Activated CD4-positive, alpha-beta memory T cell treated with anti-CD3 and anti-CD28 coated beads for 36 hours (primary cell): ENCODE data around the gene TNNT3. TPM values are rescaled to one million over a fixed set of nuclear protein-coding genes. Genes with fewer than 3 reads are reported as not detected.

ENCODE experiments used
- CTCF ChIA-PET: fragments of 350-600 bp; sonication (Branson Sonifier 250); formaldehyde crosslinking; loops from one replicate; lab custom pipeline; 2021; ENCODE audit warnings: antibody characterized with exemption, inconsistent platforms; lab: Charles Lee
- POLR2A ChIA-PET: fragments of 350-600 bp; sonication (Branson Sonifier 250); formaldehyde crosslinking; loops from one replicate; lab custom pipeline; 2021; ENCODE audit warnings: antibody characterized with exemption; lab: Charles Lee
- DNase-seq: peaks from one replicate; pipeline ENCODE4 v3.0.0-alpha.2; 2020
- H3K27ac Mint-ChIP-seq: one replicate; pipeline ENCODE4 v1.8.0; 2021; ENCODE audit warnings: mixed read lengths
- H3K27me3 Mint-ChIP-seq: one replicate; pipeline ENCODE4 v1.8.0; 2021; ENCODE audit warnings: mixed read lengths
- H3K36me3 Mint-ChIP-seq: one replicate; pipeline ENCODE4 v1.8.0; 2021; ENCODE audit warnings: mixed read lengths
- H3K4me1 Mint-ChIP-seq: one replicate; pipeline ENCODE4 v1.8.0; 2021; ENCODE audit warnings: low read depth, mixed read lengths
- H3K4me3 Mint-ChIP-seq: one replicate; pipeline ENCODE4 v1.8.0; 2021; ENCODE audit warnings: mild to moderate bottlenecking, mixed read lengths
- H3K9me3 Mint-ChIP-seq: one replicate; pipeline ENCODE4 v1.8.0; 2021; ENCODE audit warnings: mixed read lengths
- intact Hi-C: fragments of 100-400 bp; cut with micrococcal nuclease; formaldehyde crosslinking; loops from one replicate; pipeline ENCODE4 v1.15.1; 2023
- total RNA-seq, 2 experiments: library from RNA; stranded (reverse); gene quantifications; one replicate each; pipeline ENCODE4 v1.2.3, GENCODE V29; 2021

The TNNT3 gene
- total RNA-seq, 2 experiments from 2014 or later = 6.0 to 6.8 TPM

- no peak overlapping the region for H3K4me3 Mint-ChIP-seq
- no peaks in the 10 kb centered on the region for H3K9me3 Mint-ChIP-seq
- DNase-seq = no peak
- ChIA-PET CTCF (no interaction called here), POLR2A (no interaction called here)
- peaks cover 2% of the 10 kb centered on the region for H3K4me1 Mint-ChIP-seq
- intact Hi-C loops = no loop called here
- peaks cover 4% of the 10 kb centered on the region for H3K27me3 Mint-ChIP-seq
- no peak overlapping the region for H3K27ac Mint-ChIP-seq
- H3K36me3 Mint-ChIP-seq = no peaks in the 10 kb centered on the region
These were observed 7.7 kb downstream of the TNNT3 start for GRCh38 chr11:1927026-1927847.

- Mint-ChIP-seq H3K27me3 (peaks cover 4% of the 10 kb centered on the region), H3K4me1 (peaks cover 2% of the 10 kb centered on the region), H3K4me3 (no peak overlapping the region), H3K9me3 (no peaks in the 10 kb centered on the region), H3K36me3 (no peaks in the 10 kb centered on the region), H3K27ac (no peak overlapping the region)
- DNase-seq = no peak
- CTCF ChIA-PET = no interaction called here
- intact Hi-C loops = no loop called here
- POLR2A ChIA-PET = no interaction called here
These were observed 8.5 kb downstream of the TNNT3 start for GRCh38 chr11:1927848-1928469.

GRCh38 chr11:1928470-1928890 is 9.0 kb downstream of the TNNT3 start:
- no peak for DNase-seq
- ChIA-PET POLR2A (no interaction called here), CTCF (no interaction called here)
- intact Hi-C loops = no loop called here
- peaks cover 2% of the 10 kb centered on the region for H3K4me1 Mint-ChIP-seq
- no peak overlapping the region for H3K27ac Mint-ChIP-seq
- H3K36me3 Mint-ChIP-seq = no peaks in the 10 kb centered on the region
- no peaks in the 10 kb centered on the region for H3K9me3 Mint-ChIP-seq
- H3K27me3 Mint-ChIP-seq = peaks cover 4% of the 10 kb centered on the region
- no peak overlapping the region for H3K4me3 Mint-ChIP-seq

- Mint-ChIP-seq H3K4me3 (no peak overlapping the region), H3K36me3 (no peaks in the 10 kb centered on the region), H3K9me3 (no peaks in the 10 kb centered on the region), H3K27me3 (no peaks in the 10 kb centered on the region), H3K27ac (no peak overlapping the region), H3K4me1 (peaks cover 2% of the 10 kb centered on the region)
- ChIA-PET POLR2A (no interaction called here), CTCF (interaction anchor here (1.5 kb wide), 1 partner anchor 47 kb away, joined by 4 read pairs; no protein-coding TSS in a partner anchor)
- no peak for DNase-seq
- intact Hi-C loops = no loop called here
These were observed 9.5 kb downstream of the TNNT3 start for GRCh38 chr11:1928891-1929541.

- Mint-ChIP-seq H3K27me3 (no peaks in the 10 kb centered on the region), H3K4me3 (no peak overlapping the region), H3K9me3 (no peaks in the 10 kb centered on the region), H3K4me1 (peaks cover 2% of the 10 kb centered on the region), H3K27ac (no peak overlapping the region), H3K36me3 (no peaks in the 10 kb centered on the region)
- ChIA-PET POLR2A (no interaction called here), CTCF (interaction anchor here (1.5 kb wide), 1 partner anchor 48 kb away, joined by 4 read pairs; no protein-coding TSS in a partner anchor)
- DNase-seq = no peak
- intact Hi-C loops = no loop called here
These were observed 10.3 kb downstream of the TNNT3 start for GRCh38 chr11:1929621-1930461.

GRCh38 chr11:1930462-1930830 is 10.9 kb downstream of the TNNT3 start:
- H3K27ac Mint-ChIP-seq = no peak overlapping the region
- H3K36me3 Mint-ChIP-seq = no peaks in the 10 kb centered on the region
- ChIA-PET POLR2A (no interaction called here), CTCF (interaction anchor here (1.5 kb wide), 1 partner anchor 48 kb away, joined by 4 read pairs; no protein-coding TSS in a partner anchor)
- peaks cover 2% of the 10 kb centered on the region for H3K4me1 Mint-ChIP-seq
- no peaks in the 10 kb centered on the region for H3K27me3 Mint-ChIP-seq
- DNase-seq = no peak
- intact Hi-C loops = no loop called here
- no peaks in the 10 kb centered on the region for H3K9me3 Mint-ChIP-seq
- no peak overlapping the region for H3K4me3 Mint-ChIP-seq

- ChIA-PET POLR2A (no interaction called here), CTCF (interaction anchor here (0.6 kb wide), 1 partner anchor 950 kb away, joined by 3 read pairs; no protein-coding TSS in a partner anchor)
- intact Hi-C loops = no loop called here
These were observed 12.0 kb downstream of the TNNT3 start for GRCh38 chr11:1931341-1932104.

GRCh38 chr11:1932105-1932480 is 12.6 kb downstream of the TNNT3 start:
- no peaks in the 10 kb centered on the region for H3K36me3 Mint-ChIP-seq
- no peak overlapping the region for H3K27ac Mint-ChIP-seq
- peaks cover 2% of the 10 kb centered on the region for H3K4me1 Mint-ChIP-seq
- H3K4me3 Mint-ChIP-seq = no peak overlapping the region
- no peak for DNase-seq
- intact Hi-C loops = no loop called here
- ChIA-PET CTCF (interaction anchor here (0.6 kb wide), 1 partner anchor 951 kb away, joined by 3 read pairs; no protein-coding TSS in a partner anchor), POLR2A (no interaction called here)
- no peaks in the 10 kb centered on the region for H3K9me3 Mint-ChIP-seq
- no peaks in the 10 kb centered on the region for H3K27me3 Mint-ChIP-seq

More at GRCh38 chr11:1931341-1932104, 12.0 kb downstream of the TNNT3 start:
- H3K27ac Mint-ChIP-seq = no peak overlapping the region
- no peaks in the 10 kb centered on the region for H3K27me3 Mint-ChIP-seq
- H3K36me3 Mint-ChIP-seq = no peaks in the 10 kb centered on the region
- no peaks in the 10 kb centered on the region for H3K9me3 Mint-ChIP-seq
- no peak for DNase-seq
- H3K4me3 Mint-ChIP-seq = no peak overlapping the region
- H3K4me1 Mint-ChIP-seq = peaks cover 2% of the 10 kb centered on the region

- Mint-ChIP-seq H3K4me1 (peaks cover 2% of the 10 kb centered on the region), H3K36me3 (no peaks in the 10 kb centered on the region), H3K27me3 (no peaks in the 10 kb centered on the region), H3K27ac (no peak overlapping the region), H3K9me3 (no peaks in the 10 kb centered on the region), H3K4me3 (no peak overlapping the region)
- ChIA-PET CTCF (no interaction called here), POLR2A (no interaction called here)
- intact Hi-C loops = no loop called here
- DNase-seq = no peak
These were observed 13.2 kb downstream of the TNNT3 start for GRCh38 chr11:1932681-1933080.

GRCh38 chr11:1933416-1934334 is 14.2 kb downstream of the TNNT3 start:
- H3K27ac Mint-ChIP-seq = no peak overlapping the region
- H3K9me3 Mint-ChIP-seq = no peaks in the 10 kb centered on the region
- POLR2A ChIA-PET = no interaction called here
- CTCF ChIA-PET = no interaction called here
- no peak overlapping the region for H3K4me3 Mint-ChIP-seq
- DNase-seq = no peak
- intact Hi-C loops = no loop called here
- H3K4me1 Mint-ChIP-seq = peaks cover 2% of the 10 kb centered on the region
- H3K27me3 Mint-ChIP-seq = no peaks in the 10 kb centered on the region
- no peaks in the 10 kb centered on the region for H3K36me3 Mint-ChIP-seq
